H1 (cell line): Measurements from ENCODE around the gene PPP1R12B. TPM values are rescaled to one million over a fixed set of nuclear protein-coding genes. Genes with fewer than 3 reads are reported as not detected.

Experiments
- CBX5 ChIP-seq: fragments of 300-800, 300-1000 bp; sonication (generic); IDR thresholded peaks from 2 replicates; pipeline ENCODE4 v1.7.1; 2016; ENCODE audit warnings: antibody characterized with exemption, low read length, low read depth
- MAFK ChIP-seq: IDR thresholded peaks from 2 replicates; pipeline ENCODE4 v1.6.1; 2012; ENCODE audit warnings: low read depth, mild to moderate bottlenecking, improper control_type of control experiment, low read length
- MAX ChIP-seq: IDR thresholded peaks from 2 replicates; pipeline ENCODE4 v1.6.1; 2012; ENCODE audit warnings: inconsistent platforms
- PHF8 ChIP-seq: fragments of 200-600 bp; sonication (generic); conservative IDR thresholded peaks from 2 replicates; pipeline ENCODE4 v1.7.1; 2012; ENCODE audit warnings: low read depth, mild to moderate bottlenecking, inconsistent platforms, low read length, moderate library complexity
- POLR2A ChIP-seq, 2 experiments: IDR thresholded peaks; 1 replicate in 1 of 2; 2 replicates in 1 of 2; pipeline ENCODE4 v1.6.1; 2011; ENCODE audit warnings: low read depth in 2 of 2, low read length in 2 of 2, mild to moderate bottlenecking in 2 of 2; ENCODE audit errors: control extremely low read depth in 1 of 2
- RAD21 ChIP-seq, 2 experiments: IDR thresholded peaks in 1 of 2; conservative IDR thresholded peaks in 1 of 2; 2 replicates each; pipeline ENCODE4 v1.6.1; 2011; ENCODE audit warnings: low read depth in 2 of 2, low read length in 2 of 2, improper control_type of control experiment in 1 of 2, inconsistent platforms in 1 of 2, mild to moderate bottlenecking in 1 of 2, moderate library complexity in 1 of 2
- RBBP5 ChIP-seq: IDR thresholded peaks from 2 replicates; pipeline ENCODE4 v1.7.1; 2012; ENCODE audit warnings: low read depth, mild to moderate bottlenecking, inconsistent platforms, low read length, moderate library complexity, borderline replicate concordance
- TAF1 ChIP-seq: IDR thresholded peaks from 2 replicates; pipeline ENCODE4 v1.6.1; 2011; ENCODE audit warnings: mild to moderate bottlenecking, low read depth, low read length
- polyA plus RNA-seq, 7 experiments: library from polyadenylated mRNA; depleted of rRNA in 3 of 7; stranded (reverse) in 5 of 7; unstranded in 2 of 7; fragments of >200 nt in 5 of 7; fragments of 200-250 nt in 2 of 7; gene quantifications; 1 replicate in 5 of 7; 2 replicates in 1 of 7; 4 replicates in 1 of 7; pipeline versions ENCODE4 v1.2.1 to v1.2.3, GENCODE V29; 2011 to 2013; ENCODE audit warnings: missing spikeins in 2 of 7, mixed read lengths in 2 of 7
- total RNA-seq: library from RNA; stranded (reverse); fragmentation: NEBNext Ultra II Directional; extraction: Animal tissue kit (Norgen Biotek cat#: 25700); gene quantifications from 2 replicates; pipeline ENCODE4 v1.2.1, GENCODE V29; 2021
- TF ChIP-seq, protein P1 (sequence below): fragments of 300-600 bp; sonication (generic); IDR thresholded peaks from 2 replicates; pipeline ENCODE4 v1.7.1; 2012; ENCODE audit warnings: low read length, moderate library complexity, mild to moderate bottlenecking, inconsistent platforms; ENCODE audit not compliant: insufficient replicate concordance

The PPP1R12B gene
- total and polyA plus RNA-seq, 2 of the 8 experiments (the other 6 are each of a cell fraction or from before 2014, with no cell fraction given), result 7.9 to 18.7 TPM

GRCh38 chr1:202569393-202570322 lies 221.2 kb downstream of the PPP1R12B start (continued):
- TF ChIP-seq, protein P1, sequence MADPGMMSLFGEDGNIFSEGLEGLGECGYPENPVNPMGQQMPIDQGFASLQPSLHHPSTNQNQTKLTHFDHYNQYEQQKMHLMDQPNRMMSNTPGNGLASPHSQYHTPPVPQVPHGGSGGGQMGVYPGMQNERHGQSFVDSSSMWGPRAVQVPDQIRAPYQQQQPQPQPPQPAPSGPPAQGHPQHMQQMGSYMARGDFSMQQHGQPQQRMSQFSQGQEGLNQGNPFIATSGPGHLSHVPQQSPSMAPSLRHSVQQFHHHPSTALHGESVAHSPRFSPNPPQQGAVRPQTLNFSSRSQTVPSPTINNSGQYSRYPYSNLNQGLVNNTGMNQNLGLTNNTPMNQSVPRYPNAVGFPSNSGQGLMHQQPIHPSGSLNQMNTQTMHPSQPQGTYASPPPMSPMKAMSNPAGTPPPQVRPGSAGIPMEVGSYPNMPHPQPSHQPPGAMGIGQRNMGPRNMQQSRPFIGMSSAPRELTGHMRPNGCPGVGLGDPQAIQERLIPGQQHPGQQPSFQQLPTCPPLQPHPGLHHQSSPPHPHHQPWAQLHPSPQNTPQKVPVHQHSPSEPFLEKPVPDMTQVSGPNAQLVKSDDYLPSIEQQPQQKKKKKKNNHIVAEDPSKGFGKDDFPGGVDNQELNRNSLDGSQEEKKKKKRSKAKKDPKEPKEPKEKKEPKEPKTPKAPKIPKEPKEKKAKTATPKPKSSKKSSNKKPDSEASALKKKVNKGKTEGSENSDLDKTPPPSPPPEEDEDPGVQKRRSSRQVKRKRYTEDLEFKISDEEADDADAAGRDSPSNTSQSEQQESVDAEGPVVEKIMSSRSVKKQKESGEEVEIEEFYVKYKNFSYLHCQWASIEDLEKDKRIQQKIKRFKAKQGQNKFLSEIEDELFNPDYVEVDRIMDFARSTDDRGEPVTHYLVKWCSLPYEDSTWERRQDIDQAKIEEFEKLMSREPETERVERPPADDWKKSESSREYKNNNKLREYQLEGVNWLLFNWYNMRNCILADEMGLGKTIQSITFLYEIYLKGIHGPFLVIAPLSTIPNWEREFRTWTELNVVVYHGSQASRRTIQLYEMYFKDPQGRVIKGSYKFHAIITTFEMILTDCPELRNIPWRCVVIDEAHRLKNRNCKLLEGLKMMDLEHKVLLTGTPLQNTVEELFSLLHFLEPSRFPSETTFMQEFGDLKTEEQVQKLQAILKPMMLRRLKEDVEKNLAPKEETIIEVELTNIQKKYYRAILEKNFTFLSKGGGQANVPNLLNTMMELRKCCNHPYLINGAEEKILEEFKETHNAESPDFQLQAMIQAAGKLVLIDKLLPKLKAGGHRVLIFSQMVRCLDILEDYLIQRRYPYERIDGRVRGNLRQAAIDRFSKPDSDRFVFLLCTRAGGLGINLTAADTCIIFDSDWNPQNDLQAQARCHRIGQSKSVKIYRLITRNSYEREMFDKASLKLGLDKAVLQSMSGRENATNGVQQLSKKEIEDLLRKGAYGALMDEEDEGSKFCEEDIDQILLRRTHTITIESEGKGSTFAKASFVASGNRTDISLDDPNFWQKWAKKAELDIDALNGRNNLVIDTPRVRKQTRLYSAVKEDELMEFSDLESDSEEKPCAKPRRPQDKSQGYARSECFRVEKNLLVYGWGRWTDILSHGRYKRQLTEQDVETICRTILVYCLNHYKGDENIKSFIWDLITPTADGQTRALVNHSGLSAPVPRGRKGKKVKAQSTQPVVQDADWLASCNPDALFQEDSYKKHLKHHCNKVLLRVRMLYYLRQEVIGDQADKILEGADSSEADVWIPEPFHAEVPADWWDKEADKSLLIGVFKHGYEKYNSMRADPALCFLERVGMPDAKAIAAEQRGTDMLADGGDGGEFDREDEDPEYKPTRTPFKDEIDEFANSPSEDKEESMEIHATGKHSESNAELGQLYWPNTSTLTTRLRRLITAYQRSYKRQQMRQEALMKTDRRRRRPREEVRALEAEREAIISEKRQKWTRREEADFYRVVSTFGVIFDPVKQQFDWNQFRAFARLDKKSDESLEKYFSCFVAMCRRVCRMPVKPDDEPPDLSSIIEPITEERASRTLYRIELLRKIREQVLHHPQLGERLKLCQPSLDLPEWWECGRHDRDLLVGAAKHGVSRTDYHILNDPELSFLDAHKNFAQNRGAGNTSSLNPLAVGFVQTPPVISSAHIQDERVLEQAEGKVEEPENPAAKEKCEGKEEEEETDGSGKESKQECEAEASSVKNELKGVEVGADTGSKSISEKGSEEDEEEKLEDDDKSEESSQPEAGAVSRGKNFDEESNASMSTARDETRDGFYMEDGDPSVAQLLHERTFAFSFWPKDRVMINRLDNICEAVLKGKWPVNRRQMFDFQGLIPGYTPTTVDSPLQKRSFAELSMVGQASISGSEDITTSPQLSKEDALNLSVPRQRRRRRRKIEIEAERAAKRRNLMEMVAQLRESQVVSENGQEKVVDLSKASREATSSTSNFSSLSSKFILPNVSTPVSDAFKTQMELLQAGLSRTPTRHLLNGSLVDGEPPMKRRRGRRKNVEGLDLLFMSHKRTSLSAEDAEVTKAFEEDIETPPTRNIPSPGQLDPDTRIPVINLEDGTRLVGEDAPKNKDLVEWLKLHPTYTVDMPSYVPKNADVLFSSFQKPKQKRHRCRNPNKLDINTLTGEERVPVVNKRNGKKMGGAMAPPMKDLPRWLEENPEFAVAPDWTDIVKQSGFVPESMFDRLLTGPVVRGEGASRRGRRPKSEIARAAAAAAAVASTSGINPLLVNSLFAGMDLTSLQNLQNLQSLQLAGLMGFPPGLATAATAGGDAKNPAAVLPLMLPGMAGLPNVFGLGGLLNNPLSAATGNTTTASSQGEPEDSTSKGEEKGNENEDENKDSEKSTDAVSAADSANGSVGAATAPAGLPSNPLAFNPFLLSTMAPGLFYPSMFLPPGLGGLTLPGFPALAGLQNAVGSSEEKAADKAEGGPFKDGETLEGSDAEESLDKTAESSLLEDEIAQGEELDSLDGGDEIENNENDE, result no peak
- TF ChIP-seq POLR2A (IDR thresholded peaks at IDR 0.05; ENCODE audit: control extremely low read depth in 1 of 2, low read depth in 2 of 2, low read length in 2 of 2) (no peak), CBX5 (no peak), RBBP5 (no peak), RAD21 (IDR thresholded peaks at IDR 0.05 in 1 of 2, conservative IDR thresholded peaks at IDR 0.05 in 1 of 2; ENCODE audit: low read depth in 2 of 2, low read length in 2 of 2) (no peak), MAX (no peak), PHF8 (no peak), MAFK (no peak), TAF1 (no peak)
